ENCODE results near the gene SNX10. TPM values are rescaled to one million over a fixed set of nuclear protein-coding genes. Genes with fewer than 3 reads are reported as not detected.

The SNX10 gene
- total RNA-seq, 1 experiment from 2014 or later, result 9.4 TPM

DNA sequence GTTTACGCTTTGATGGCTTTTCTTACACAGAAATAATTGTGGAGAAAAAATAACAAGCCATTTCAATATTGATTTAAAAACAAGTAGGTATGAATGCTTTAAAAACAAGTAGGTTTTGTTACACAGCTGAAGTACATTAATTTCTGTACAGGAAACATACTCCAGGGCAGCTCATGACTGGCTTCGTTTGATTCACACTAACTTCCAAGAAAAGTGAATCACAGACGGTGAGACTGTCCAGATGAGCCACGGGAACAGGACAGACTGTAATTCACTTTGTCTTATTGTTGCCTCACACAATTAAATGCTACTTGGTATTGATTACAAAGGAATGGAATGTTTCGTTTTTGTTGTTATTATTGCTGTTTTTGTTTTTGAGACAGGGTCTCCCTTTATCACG lies 26.6 kb upstream of the SNX10 start:
- H3K27me3 ChIP-seq (ENCODE audit: insufficient read depth, low read length), result no peaks in the 10 kb centered on the region
- no peaks in the 10 kb centered on the region for H3K79me2 ChIP-seq (ENCODE audit: insufficient read depth, low read length)
- no peak overlapping the region for H4K91ac ChIP-seq (ENCODE audit: insufficient read length, low read depth, low read length)
- H2BK5ac ChIP-seq (ENCODE audit: insufficient read length, low read length), result no peak overlapping the region
- no peak for DNase-seq
- H3K18ac ChIP-seq (ENCODE audit: insufficient read length, low read depth, low read length), result no peak overlapping the region
- no peaks in the 10 kb centered on the region for H3K23me2 ChIP-seq (ENCODE audit: insufficient read length, low read depth, low read length, poor library complexity, severe bottlenecking)
- H2AK5ac ChIP-seq (ENCODE audit: insufficient read length, low read length), result no peak overlapping the region
- no peak overlapping the region for H2BK20ac ChIP-seq (ENCODE audit: low read depth, low read length, poor library complexity, severe bottlenecking)
- H2BK15ac ChIP-seq (ENCODE audit: low read depth, low read length), result no peak overlapping the region
- H3K79me1 ChIP-seq (ENCODE audit: insufficient read depth, low read depth, low read length, poor library complexity, severe bottlenecking), result no peaks in the 10 kb centered on the region
- no peaks in the 10 kb centered on the region for H4K20me1 ChIP-seq (ENCODE audit: control insufficient read depth, insufficient read depth, insufficient read length)
- H3K4me1 ChIP-seq (ENCODE audit: insufficient read depth, low read length), result no peaks in the 10 kb centered on the region
- no peak overlapping the region for H3K14ac ChIP-seq (ENCODE audit: insufficient read depth, low read length)
- H2BK12ac ChIP-seq (ENCODE audit: insufficient read length, low read depth, low read length), result no peak overlapping the region
- no peak overlapping the region for H2BK120ac ChIP-seq (ENCODE audit: low read depth, low read length, poor library complexity, severe bottlenecking)
- H3K27me3 Mint-ChIP-seq (ENCODE audit: low read depth), result peaks cover 7% of the 10 kb centered on the region
- peaks cover 17 to 35% (median 22%) of the 10 kb centered on the region in 3 experiments for H3K36me3 Mint-ChIP-seq (ENCODE audit: insufficient read depth in 1 of 3, low read depth in 3 of 3)
- H3K27ac ChIP-seq (ENCODE audit: insufficient read length, low read depth, low read length), result no peak overlapping the region
- no CpG with 5 or more reads among the region's 6 CpGs for WGBS (ENCODE audit: extremely low coverage, insufficient read length, low lambda C conversion rate)
- TF ChIP-seq CTCF (conservative IDR thresholded peaks at IDR 0.05), result no peak
- no peak overlapping the region for H3K23ac ChIP-seq (ENCODE audit: insufficient read length, low read depth, low read length)
- no peak overlapping the region for H3T11ph ChIP-seq (ENCODE audit: low read length)
- no peaks in the 10 kb centered on the region for H3K4me1 Mint-ChIP-seq
- H4K8ac ChIP-seq (replicated peaks; ENCODE audit: insufficient read length, low read depth, low read length), result no peak overlapping the region
- peaks cover 41 to 49% of the 10 kb centered on the region in 2 experiments for H3K9me3 Mint-ChIP-seq
- H3K27ac Mint-ChIP-seq, result no peak overlapping the region
- H3K4me2 ChIP-seq (ENCODE audit: insufficient read depth, insufficient read length, low read length), result no peak overlapping the region
- H3K9me3 ChIP-seq (ENCODE audit: control insufficient read depth, low read depth, low read length), result no peaks in the 10 kb centered on the region
- no peak overlapping the region for H3K56ac ChIP-seq (ENCODE audit: insufficient read length, low read depth, low read length)
- H3K9ac ChIP-seq (ENCODE audit: extremely low read depth, insufficient read length, low read length), result no peak overlapping the region
- H3K4me3 Mint-ChIP-seq, result no peak overlapping the region
- H3K4ac ChIP-seq (ENCODE audit: low read depth, low read length), result no peak overlapping the region
- H4K5ac ChIP-seq (ENCODE audit: insufficient read length, low read depth, low read length), result no peak overlapping the region
- H2AFZ ChIP-seq (ENCODE audit: low read length), result no peak overlapping the region

All from H9 (cell line).